Neural cell (in vitro differentiated cells): Measurements from ENCODE around the gene MYO1G. TPM values are rescaled to one million over a fixed set of nuclear protein-coding genes. Genes with fewer than 3 reads are reported as not detected.

ENCODE experiments used
- H2AFZ ChIP-seq: fragments of 200-600, 300-800 bp; sonication (generic), shearing (Covaris generic); 2 replicates; pipeline ENCODE4 v1.6.0; 2014; ENCODE audit warnings: low read depth, mild to moderate bottlenecking, antibody characterized with exemption, low read length, moderate library complexity
- H3F3A ChIP-seq: fragments of 200-600 bp; shearing (Covaris generic); 2 replicates; pipeline ENCODE4 v1.6.1; 2016; ENCODE audit warnings: mild to moderate bottlenecking, moderate library complexity, mixed read lengths, antibody characterized with exemption, low read length; ENCODE audit not compliant: insufficient read depth, poor library complexity, severe bottlenecking
- H3K27ac ChIP-seq: fragments of 200-600, 300-800 bp; sonication (generic), shearing (Covaris generic); 2 replicates; pipeline ENCODE4 v1.5.1; 2014; ENCODE audit warnings: mild to moderate bottlenecking, low read length, moderate library complexity
- H3K27me3 ChIP-seq: fragments of 300-800, 200-600 bp; sonication (generic), shearing (Covaris generic); 2 replicates; pipeline ENCODE4 v1.6.0; 2014; ENCODE audit warnings: mild to moderate bottlenecking, low read depth, low read length, moderate library complexity; ENCODE audit not compliant: insufficient read depth
- H3K36me3 ChIP-seq: fragments of 300-800, 200-600 bp; sonication (generic), shearing (Covaris generic); 2 replicates; pipeline ENCODE4 v1.5.1; 2014; ENCODE audit warnings: mild to moderate bottlenecking, antibody characterized with exemption, low read length, moderate library complexity; ENCODE audit not compliant: insufficient read depth
- H3K4me2 ChIP-seq: fragments of 300-800, 200-600 bp; sonication (generic), shearing (Covaris generic); 2 replicates; pipeline ENCODE4 v1.6.0; 2014; ENCODE audit warnings: mild to moderate bottlenecking, low read length
- H3K4me3 ChIP-seq: fragments of 300-800, 200-600 bp; sonication (generic), shearing (Covaris generic); 2 replicates; pipeline ENCODE4 v1.5.1; 2014; ENCODE audit warnings: mild to moderate bottlenecking, low read length, moderate library complexity
- H3K79me2 ChIP-seq: fragments of 200-600 bp; shearing (Covaris generic); replicated peaks from 2 replicates; pipeline ENCODE4 v1.6.0; 2014; ENCODE audit warnings: mild to moderate bottlenecking, low read length, moderate library complexity; ENCODE audit not compliant: insufficient read depth
- H3K9ac ChIP-seq: fragments of 300-800, 200-600 bp; sonication (generic), shearing (Covaris generic); 2 replicates; pipeline ENCODE4 v1.6.1; 2016; ENCODE audit warnings: mild to moderate bottlenecking, low read length, mixed read lengths
- H3K9me2 ChIP-seq: fragments of 200-600 bp; shearing (Covaris generic); 2 replicates; pipeline ENCODE4 v1.6.1; 2016; ENCODE audit warnings: mild to moderate bottlenecking, low read length, mixed read lengths; ENCODE audit not compliant: insufficient read depth
- H3K9me3 ChIP-seq: fragments of 200-600, 300-800 bp; sonication (generic), shearing (Covaris generic); 2 replicates; pipeline ENCODE4 v1.6.1; 2016; ENCODE audit warnings: mild to moderate bottlenecking, mixed run types, low read length, moderate library complexity, mixed read lengths
- H4K20me1 ChIP-seq: fragments of 200-600 bp; shearing (Covaris generic); 2 replicates; pipeline ENCODE4 v1.6.1; 2016; ENCODE audit warnings: mild to moderate bottlenecking, mixed run types; ENCODE audit not compliant: insufficient read depth
- EP300 ChIP-seq: fragments of 450-650 bp; conservative IDR thresholded peaks from 2 replicates; pipeline ENCODE4 v1.6.1; 2014; ENCODE audit warnings: antibody characterized with exemption, mild to moderate bottlenecking, moderate library complexity; ENCODE audit not compliant: poor library complexity, severe bottlenecking
- EZH2 ChIP-seq: fragments of 200-600, 300-800 bp; shearing (Covaris generic), sonication (generic); IDR thresholded peaks from 2 replicates; pipeline ENCODE4 v1.6.1; 2014; ENCODE audit warnings: antibody characterized with exemption, low read length, borderline replicate concordance, mild to moderate bottlenecking; ENCODE audit not compliant: insufficient read depth, poor library complexity, severe bottlenecking
- MXI1 ChIP-seq: fragments of 450-650 bp; conservative IDR thresholded peaks from 2 replicates; pipeline ENCODE4 v1.6.1; 2014; ENCODE audit warnings: antibody characterized with exemption, mild to moderate bottlenecking; ENCODE audit not compliant: poor library complexity, severe bottlenecking
- POLR2AphosphoS5 ChIP-seq: IDR thresholded peaks from 2 replicates; pipeline ENCODE4 v1.6.1; 2012
- RAD21 ChIP-seq: fragments of 450-650 bp; conservative IDR thresholded peaks from 2 replicates; pipeline ENCODE4 v1.6.1; 2014; ENCODE audit warnings: antibody characterized with exemption, mild to moderate bottlenecking, moderate library complexity
- REST ChIP-seq: IDR thresholded peaks from 2 replicates; pipeline ENCODE4 v1.6.1; 2012; ENCODE audit warnings: borderline replicate concordance
- SMC3 ChIP-seq: fragments of 450-650 bp; conservative IDR thresholded peaks from 2 replicates; pipeline ENCODE4 v1.6.1; 2014; ENCODE audit warnings: antibody characterized with exemption, mild to moderate bottlenecking, moderate library complexity; ENCODE audit not compliant: poor library complexity
- TAF1 ChIP-seq: IDR thresholded peaks from 2 replicates; pipeline ENCODE4 v1.6.1; 2012; ENCODE audit warnings: low read depth
- polyA plus RNA-seq: library from polyadenylated mRNA; depleted of rRNA; stranded (reverse); fragments of >200 nt; gene quantifications from 2 replicates; pipeline ENCODE4 v1.2.3, GENCODE V29; 2014
- TF ChIP-seq, protein P1 (sequence below): fragments of 450-650 bp; IDR thresholded peaks from 2 replicates; pipeline ENCODE4 v1.5.1; 2014; ENCODE audit warnings: antibody characterized with exemption, mild to moderate bottlenecking, moderate library complexity; ENCODE audit not compliant: poor library complexity, severe bottlenecking

Gene MYO1G
- polyA plus RNA-seq, 1 donor from 2014 or later = 0.38 TPM

DNA sequence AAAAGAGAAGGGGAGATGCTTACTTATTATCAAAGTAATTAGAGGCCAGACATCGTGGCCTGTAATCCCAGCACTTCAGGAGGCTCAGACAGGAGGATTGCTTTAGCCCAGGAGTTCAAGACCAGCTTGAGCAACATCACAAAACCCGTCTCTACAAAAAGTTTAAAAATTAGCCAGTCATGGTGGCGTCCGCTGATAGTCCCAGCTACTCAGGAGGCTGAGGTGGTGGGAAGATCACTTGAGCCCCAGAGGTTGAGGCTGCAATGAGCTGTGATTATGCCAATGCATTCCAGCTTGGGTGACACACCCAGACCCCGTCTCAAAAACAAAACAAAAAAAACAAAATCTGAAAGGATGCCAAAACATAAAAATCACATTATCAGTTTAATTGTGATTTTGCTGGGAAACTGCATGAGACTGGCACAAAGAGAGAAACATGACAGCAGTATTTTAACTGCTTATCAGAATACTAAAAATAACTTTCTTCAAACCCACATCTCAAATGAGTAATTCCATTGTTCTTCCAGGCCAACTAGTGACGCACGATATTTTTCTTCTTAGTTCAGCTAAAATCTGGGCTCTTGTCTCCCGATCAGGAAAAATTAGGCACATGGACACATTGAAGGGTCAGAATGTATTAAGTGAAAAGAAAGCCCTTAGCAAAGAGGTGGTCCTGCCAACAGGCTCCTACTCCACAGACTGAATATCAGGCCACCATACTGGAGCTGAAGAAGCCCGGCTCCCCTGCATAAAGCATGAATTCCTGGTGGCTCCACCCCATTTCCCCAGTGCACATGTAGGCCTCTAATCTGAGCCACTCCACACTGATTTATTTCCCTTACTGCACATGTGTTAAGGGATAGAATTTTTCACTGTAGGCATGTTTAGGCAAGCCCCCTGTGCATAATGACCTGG, 11.6 kb upstream of the MYO1G start:
- H3K9ac ChIP-seq = no peak overlapping the region
- no peaks in the 10 kb centered on the region for H3K9me3 ChIP-seq
- TF ChIP-seq, protein P1, sequence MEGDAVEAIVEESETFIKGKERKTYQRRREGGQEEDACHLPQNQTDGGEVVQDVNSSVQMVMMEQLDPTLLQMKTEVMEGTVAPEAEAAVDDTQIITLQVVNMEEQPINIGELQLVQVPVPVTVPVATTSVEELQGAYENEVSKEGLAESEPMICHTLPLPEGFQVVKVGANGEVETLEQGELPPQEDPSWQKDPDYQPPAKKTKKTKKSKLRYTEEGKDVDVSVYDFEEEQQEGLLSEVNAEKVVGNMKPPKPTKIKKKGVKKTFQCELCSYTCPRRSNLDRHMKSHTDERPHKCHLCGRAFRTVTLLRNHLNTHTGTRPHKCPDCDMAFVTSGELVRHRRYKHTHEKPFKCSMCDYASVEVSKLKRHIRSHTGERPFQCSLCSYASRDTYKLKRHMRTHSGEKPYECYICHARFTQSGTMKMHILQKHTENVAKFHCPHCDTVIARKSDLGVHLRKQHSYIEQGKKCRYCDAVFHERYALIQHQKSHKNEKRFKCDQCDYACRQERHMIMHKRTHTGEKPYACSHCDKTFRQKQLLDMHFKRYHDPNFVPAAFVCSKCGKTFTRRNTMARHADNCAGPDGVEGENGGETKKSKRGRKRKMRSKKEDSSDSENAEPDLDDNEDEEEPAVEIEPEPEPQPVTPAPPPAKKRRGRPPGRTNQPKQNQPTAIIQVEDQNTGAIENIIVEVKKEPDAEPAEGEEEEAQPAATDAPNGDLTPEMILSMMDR = no peak
- no peak for TF ChIP-seq TAF1
- TF ChIP-seq RAD21 = no peak
- TF ChIP-seq EZH2 = no peak
- no peak for TF ChIP-seq SMC3
- TF ChIP-seq MXI1 = no peak
- TF ChIP-seq EP300 = no peak
- TF ChIP-seq POLR2AphosphoS5 = no peak
- no peak for TF ChIP-seq REST
- H4K20me1 ChIP-seq = no peaks in the 10 kb centered on the region
- H3K27ac ChIP-seq = no peak overlapping the region
- H2AFZ ChIP-seq = no peak overlapping the region
- H3K36me3 ChIP-seq = no peaks in the 10 kb centered on the region
- no peaks in the 10 kb centered on the region for H3K9me2 ChIP-seq
- no peaks in the 10 kb centered on the region for H3F3A ChIP-seq
- H3K4me2 ChIP-seq = no peak overlapping the region
- no peak overlapping the region for H3K4me3 ChIP-seq
- H3K79me2 ChIP-seq = no peaks in the 10 kb centered on the region
- H3K27me3 ChIP-seq = no peaks in the 10 kb centered on the region

DNA sequence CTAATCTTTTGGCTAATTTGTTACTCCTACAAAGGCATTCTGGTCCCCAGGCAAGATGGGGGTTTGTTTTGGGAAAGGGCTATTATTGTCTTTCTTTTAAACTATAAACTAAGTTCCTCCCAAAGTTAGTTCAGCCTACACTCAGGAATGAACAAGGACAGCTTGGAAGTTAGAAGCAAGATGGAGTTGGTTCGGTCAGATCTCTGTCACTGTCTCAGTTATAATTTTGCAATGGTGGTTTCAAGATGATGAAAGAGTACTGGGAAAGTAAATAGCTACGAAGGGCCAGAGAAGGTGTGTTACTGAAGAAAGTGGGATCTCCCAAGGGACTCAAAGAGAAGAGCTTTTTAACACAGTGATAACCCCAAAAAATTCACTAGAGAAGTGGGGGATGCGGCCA, 10.3 kb upstream of the MYO1G start:
- no peak overlapping the region for H3K27ac ChIP-seq
- H3K9me2 ChIP-seq = no peaks in the 10 kb centered on the region
- no peaks in the 10 kb centered on the region for H3K27me3 ChIP-seq
- H3K79me2 ChIP-seq = no peaks in the 10 kb centered on the region
- H3K9me3 ChIP-seq = no peaks in the 10 kb centered on the region
- no peak overlapping the region for H3K4me2 ChIP-seq
- H3K36me3 ChIP-seq = no peaks in the 10 kb centered on the region
- H3K9ac ChIP-seq = no peak overlapping the region
- no peaks in the 10 kb centered on the region for H3F3A ChIP-seq
- H4K20me1 ChIP-seq = no peaks in the 10 kb centered on the region
- no peak overlapping the region for H3K4me3 ChIP-seq
- TF ChIP-seq EP300 (no peak), RAD21 (no peak), EZH2 (no peak), SMC3 (no peak), MXI1 (no peak), TAF1 (no peak), REST (no peak), POLR2AphosphoS5 (no peak)
- TF ChIP-seq, protein P1 = no peak
- no peak overlapping the region for H2AFZ ChIP-seq
